Left colon (tissue), 2 donors: ENCODE measurements around the gene KCNK17. TPM values are rescaled to one million over a fixed set of nuclear protein-coding genes. Genes with fewer than 3 reads are reported as not detected.
A peak's percentile ranks its signal among the peaks of the same experiment; 100 is the strongest.

Experiments used
- ATAC-seq: fragments of 200-7000 bp; cut with Tn5 transposase; one replicate; pipeline ENCODE4 v1.9.1; 2020; ENCODE audit warnings: mild to moderate bottlenecking, moderate library complexity
- DNase-seq, 2 donors: peaks; one replicate each; pipeline ENCODE4 v3.0.0-alpha.2; 2020
- intact Hi-C, 2 donors: fragments of 100-400 bp; cut with DNase I in 1 of 2; cut with micrococcal nuclease in 1 of 2; formaldehyde crosslinking; loops; one replicate each; pipeline versions ENCODE4 v1.11.2 to v1.14.0; 2022; cut with DNase I, micrococcal nuclease
- long read RNA-seq: library from polyadenylated mRNA; unstranded; transcript quantifications from one replicate; pipeline ENCODE4 v2.0.0, GENCODE V29; 2021
- total RNA-seq, 2 donors: library from RNA; stranded (reverse); fragmentation: NEBNext Ultra II Directional; extraction: Animal tissue kit (Norgen Biotek cat#: 25700); gene quantifications; one replicate each; pipeline ENCODE4 v1.2.1, GENCODE V29; 2021
- donor health status: DM: no; HTN: no; CAD: no.
- donor health status: DM: yes; HTN: yes; CAD: no.

KCNK17 gene
- total RNA-seq = under 1 TPM; 0.14 to 0.18 TPM
- long read RNA-seq = 0 reads

DNA sequence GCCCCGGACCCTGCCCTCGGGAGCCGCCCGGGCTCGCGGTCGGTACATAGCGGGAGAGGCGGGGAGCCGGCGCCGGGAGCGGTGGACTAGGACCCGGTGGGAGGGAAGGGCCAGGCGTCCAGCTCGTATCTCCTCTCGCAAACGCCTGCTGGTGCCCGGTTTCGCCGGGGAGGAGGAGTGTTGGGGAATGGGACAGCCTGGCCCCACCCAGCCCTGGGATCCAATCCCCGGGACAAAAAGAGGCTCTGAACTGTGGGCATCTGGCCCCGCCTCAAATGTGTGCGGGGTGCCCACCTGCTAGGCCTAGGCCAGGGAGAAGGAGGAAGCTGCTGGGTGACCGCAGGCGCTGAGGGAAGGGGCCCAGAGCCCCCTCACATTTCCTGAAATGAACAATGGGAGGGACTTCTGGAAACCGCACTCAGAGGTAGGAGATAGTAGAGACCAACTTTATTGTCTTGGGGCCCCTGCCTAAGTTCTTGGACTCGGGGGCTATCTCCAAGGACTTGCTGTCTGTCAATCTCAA lies at the start of gene KCNK17:
Gene KCNK17 (minus strand): TSS at position 147 of the 523 bp plus-strand sequence. CDS start 99 bp downstream, at position 48.
- no peak for DNase-seq
- ATAC-seq = no peak
- intact Hi-C loops = no loop called here

GRCh38 chr6:39363280-39363679 lies 49.1 kb upstream of the KCNK17 start:
- ATAC-seq = no peak
- DNase-seq = no peak
- intact Hi-C loops = loop anchor here in 1 of 2 donors (5.0 kb wide), 1 partner anchor 529 kb away; no protein-coding TSS in a partner anchor

DNA sequence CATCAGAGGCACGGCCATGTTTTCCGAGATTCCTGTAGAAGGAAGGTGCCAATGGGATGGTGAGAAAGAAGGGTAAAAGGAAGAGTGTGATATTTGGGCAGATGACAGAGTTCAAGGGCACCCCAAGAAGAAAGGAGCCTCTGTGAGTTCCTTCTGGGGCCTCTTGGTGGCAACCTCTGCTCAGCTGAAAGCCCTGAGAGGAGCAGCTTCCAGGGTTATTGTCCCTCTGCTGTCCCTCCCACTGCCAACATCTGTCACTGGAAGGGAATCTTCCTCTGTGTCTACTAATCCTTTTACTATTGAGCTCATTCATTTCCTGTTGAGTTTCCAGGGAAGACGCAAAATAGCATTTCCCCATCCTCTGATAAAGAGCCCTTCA lies 48.3 kb upstream of the KCNK17 start:
- DNase-seq = no peak
- ATAC-seq = no peak
- intact Hi-C loops = loop anchor here in 1 of 2 donors (5.0 kb wide), 1 partner anchor 530 kb away; no protein-coding TSS in a partner anchor

- intact Hi-C loops = loop anchor here in 1 of 2 donors (5.0 kb wide), 1 partner anchor 530 kb away; no protein-coding TSS in a partner anchor
- DNase-seq = peak; percentile 43 to 57
- peak; percentile 84 for ATAC-seq
Measured at GRCh38 chr6:39361657-39362486, 47.7 kb upstream of the KCNK17 start.

GRCh38 chr6:39360378-39360777 lies 46.2 kb upstream of the KCNK17 start:
- DNase-seq (no peak), ATAC-seq (no peak)
- intact Hi-C loops = loop anchor here in 1 of 2 donors (5.0 kb wide), 1 partner anchor 532 kb away; no protein-coding TSS in a partner anchor

GRCh38 chr6:39357998-39358686 lies 43.9 kb upstream of the KCNK17 start:
- ATAC-seq (peak; percentile 65), DNase-seq (peak in 1 of 2 donors; percentile 35)
- intact Hi-C loops = no loop called here

DNA sequence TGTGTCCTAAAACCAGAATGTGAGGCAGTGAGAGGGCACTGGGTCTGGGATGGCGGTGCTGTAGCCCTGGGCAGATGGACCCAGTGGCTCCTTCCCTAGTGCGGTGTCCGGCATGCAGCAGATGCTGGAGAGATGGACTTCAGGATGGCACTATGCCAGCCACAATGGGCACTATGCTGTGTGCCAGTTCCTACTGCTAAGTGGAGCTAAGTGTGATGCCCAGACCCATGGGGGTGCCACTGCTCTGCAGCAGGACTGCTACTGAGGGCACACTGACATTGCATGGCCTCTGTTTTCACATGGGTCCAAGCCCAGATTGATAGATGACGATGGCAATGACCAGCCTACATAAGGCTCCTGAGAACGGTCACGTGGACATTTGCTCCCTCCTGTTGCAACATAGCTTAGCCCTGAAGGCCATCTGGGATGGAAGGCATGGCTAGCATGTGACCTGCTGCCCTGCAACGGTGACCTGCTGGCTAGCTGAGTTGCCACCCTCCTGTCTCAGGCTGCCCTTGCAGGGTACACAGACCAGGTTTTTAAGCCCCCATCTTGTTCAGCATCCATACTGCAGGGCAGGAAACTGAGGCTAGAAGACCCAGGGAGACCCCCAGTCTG lies 39.6 kb upstream of the KCNK17 start:
- no peak for DNase-seq
- ATAC-seq = no peak
- intact Hi-C loops = no loop called here

GRCh38 chr6:39350723-39351505 lies 36.7 kb upstream of the KCNK17 start:
- DNase-seq (no peak), ATAC-seq (no peak)
- intact Hi-C loops = no loop called here

DNA sequence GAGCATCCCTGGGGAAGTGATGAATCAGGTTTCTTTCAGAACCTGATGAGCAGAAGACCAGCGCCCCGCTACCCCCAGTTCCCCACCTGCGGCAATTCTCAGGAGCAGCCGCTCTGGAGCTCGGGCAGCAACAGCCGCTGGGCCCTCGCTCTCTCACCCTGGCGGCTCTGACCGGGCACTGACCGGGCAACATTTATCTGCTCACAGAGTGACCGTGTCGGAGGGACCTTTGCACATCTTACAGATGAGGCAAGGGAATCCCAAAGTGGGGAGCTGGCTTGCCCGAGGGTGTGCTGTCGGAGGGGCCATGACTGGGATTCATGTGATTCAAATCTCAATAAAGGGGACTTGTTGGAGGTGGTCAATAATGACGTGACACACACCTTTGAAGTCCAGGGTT lies 34.5 kb upstream of the KCNK17 start:
- no peak for DNase-seq
- intact Hi-C loops = no loop called here
- no peak for ATAC-seq

GRCh38 chr6:39347906-39348585 lies 33.8 kb upstream of the KCNK17 start:
- intact Hi-C loops = no loop called here
- peak; percentile 38 to 78 for DNase-seq
- ATAC-seq = peak; percentile 85

- ATAC-seq (no peak), DNase-seq (no peak)
- intact Hi-C loops = no loop called here
Measured at GRCh38 chr6:39347206-39347605, 33.0 kb upstream of the KCNK17 start.

- intact Hi-C loops = no loop called here
- peak; percentile 37 for ATAC-seq
- DNase-seq = peak in 1 of 2 donors; percentile 31
Measured at GRCh38 chr6:39344821-39345280, 30.6 kb upstream of the KCNK17 start.

DNA sequence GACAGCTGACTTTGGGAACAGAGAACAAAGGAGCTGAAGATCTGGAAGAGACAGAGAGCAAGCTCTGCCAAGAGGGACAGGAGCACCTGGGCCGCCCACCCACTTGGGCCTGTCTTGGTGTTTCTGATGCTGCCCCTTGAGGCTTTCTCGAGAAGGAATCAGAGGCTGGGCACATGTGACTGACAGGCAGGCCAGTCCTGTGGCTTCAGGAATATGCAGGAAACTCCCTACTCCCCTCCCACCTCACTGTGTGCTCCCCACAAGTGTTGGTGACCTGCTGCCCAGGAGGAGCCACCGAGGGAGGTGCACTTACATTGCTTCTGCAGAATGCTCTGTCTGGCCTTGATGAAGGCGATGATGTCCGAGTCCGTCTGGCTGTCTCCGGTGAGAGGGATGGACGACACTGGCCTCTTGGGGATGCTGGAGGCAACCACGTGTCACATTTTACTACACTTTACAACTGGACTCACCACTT lies 29.2 kb upstream of the KCNK17 start:
- ATAC-seq (no peak), DNase-seq (no peak)
- intact Hi-C loops = no loop called here

DNA sequence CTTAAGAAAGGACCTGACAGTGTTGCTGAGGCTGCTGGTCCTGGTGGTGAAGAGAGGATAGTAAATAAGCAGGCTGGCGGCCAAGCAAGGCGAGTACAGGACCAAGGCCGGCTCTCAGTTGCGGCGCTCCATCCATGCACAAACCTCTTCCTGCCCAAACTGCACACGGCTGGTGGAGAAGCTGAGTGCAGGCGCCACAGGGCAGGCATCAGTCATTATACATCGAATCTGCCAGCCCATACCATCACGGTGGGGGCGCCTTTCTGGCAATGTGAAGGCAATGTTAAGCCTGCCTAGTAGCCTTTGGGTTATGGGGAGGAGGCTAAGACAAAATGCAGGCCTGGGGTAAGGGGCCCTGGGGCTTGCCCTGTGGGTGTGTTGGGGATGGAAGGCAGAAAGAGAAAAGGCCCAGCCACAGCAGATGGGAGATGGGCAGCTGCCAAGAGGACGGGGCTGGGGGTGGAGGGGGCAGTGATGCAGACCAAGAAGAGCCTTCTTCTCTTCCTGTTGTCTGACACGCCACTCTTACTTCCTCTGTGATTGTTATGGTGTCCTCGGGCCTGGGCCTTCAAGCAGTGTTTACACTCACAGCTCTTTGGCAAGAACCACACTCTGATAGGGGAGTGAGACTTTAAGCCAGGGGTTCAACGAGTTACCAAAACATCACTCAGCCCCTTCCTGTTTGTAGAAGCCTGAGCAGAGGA lies 28.6 kb upstream of the KCNK17 start:
- DNase-seq = no peak
- peak; percentile 21 for ATAC-seq
- intact Hi-C loops = no loop called here

- ATAC-seq (no peak), DNase-seq (no peak)
- intact Hi-C loops = no loop called here
Measured at GRCh38 chr6:39341937-39342336, 27.7 kb upstream of the KCNK17 start.

DNA sequence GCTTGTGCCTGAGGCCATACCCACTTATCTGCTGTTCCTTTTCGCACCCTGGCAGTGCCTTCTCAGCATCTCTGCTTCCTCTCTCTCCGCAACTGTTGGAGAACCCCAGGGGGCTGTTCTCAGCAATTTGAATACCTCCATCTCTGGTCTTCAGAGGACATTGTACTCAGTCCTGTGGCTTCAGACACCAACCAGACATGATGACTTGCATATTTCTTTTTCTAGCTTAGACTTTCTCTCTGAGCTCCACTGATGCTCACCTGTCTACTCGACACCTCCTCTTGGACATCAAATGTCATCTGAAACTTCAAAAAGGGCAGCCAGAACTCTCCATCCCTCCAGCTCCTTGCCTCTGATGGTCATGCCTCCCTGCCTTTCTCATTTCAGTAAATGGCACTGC lies 27.1 kb upstream of the KCNK17 start:
- intact Hi-C loops = no loop called here
- DNase-seq (no peak), ATAC-seq (no peak)

- ATAC-seq (peak; percentile 19), DNase-seq (no peak)
- intact Hi-C loops = no loop called here
Measured at GRCh38 chr6:39339868-39340550, 25.8 kb upstream of the KCNK17 start.
